Fibroblast of upper back skin (primary cell): ENCODE results near the gene CXXC5.
A peak's percentile ranks its signal among the peaks of the same experiment; 100 is the strongest.
"Not testable (repeated sequence)": the region's sequence is repeated elsewhere in the genome, so short reads cannot be mapped to it uniquely, and the experiment has no call there.

ENCODE experiments used
- DNase-seq: peaks from one replicate; pipeline ENCODE4 v3.0.0-alpha.2; 2013

The CXXC5 gene

DNA sequence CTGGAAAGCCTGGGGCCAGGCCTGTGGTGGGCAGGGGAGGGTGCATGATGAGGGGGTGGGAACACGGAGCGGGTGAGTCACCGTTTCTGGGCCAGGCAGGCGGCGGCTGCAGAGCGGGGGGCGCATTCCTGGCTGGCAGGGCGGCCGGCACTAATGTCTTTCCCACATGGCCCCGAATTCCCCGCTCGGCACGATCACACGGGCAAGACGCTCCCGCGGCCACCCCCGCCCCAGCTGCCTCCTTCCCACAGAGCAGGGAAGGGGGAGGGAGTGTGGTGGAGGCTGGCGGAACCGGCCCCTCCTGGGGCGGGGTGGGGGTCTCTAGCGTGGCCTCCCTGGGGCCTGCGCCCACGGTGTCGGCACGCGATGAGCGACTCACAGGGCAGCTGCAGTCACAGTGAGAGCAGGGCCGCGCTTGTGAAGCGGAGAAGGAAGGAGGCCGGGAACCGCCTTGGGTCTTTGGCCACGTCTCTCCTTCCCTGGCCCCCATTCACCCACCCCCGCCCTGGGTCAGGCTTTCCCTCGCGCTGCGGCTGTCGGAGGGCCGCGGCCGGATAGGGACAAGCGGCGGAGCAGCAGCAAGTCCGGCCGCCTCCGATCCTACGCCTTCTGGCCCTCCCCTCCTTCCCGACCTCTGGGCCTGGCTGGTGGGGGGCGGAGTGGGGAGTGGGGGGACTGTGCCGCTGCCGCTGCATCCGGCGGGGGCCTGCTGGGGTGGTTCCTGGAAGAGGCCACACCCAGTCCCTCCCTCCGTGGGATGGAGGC, 48.9 kb downstream of the CXXC5 start:
- peak; percentile 96 for DNase-seq

DNA sequence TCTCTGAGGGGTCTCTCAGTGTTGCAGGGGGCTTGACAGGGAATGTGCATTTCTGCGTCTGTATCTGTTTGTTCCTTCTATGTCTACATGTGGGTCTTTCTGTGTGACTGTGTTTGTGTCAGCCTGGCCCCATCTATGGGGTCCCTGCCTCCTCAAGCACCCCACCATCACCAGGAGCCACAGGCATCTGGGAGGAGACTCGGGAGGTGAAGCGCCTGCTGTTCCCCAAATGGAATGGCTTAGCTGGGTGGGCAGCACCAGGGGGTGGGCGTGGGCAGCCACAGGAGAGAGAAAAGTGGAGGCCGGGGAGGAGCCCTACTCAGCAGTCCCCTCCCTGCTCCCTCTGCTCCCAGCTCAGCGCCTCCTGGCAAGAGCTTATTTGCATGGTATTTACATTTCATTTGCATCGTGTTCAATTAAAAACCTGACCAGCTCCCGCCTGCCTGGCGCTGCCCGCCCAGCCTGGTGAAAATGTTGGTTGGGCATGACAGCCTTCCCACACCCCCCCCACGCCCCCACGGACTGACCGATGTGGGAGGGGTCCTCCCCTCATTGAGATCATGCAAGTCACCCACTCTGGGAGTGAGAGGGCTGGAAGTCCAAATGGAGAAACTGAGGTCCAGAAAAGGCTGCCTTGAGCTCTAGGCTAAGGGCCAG, 50.5 kb downstream of the CXXC5 start:
- DNase-seq, result peak; percentile 93

DNA sequence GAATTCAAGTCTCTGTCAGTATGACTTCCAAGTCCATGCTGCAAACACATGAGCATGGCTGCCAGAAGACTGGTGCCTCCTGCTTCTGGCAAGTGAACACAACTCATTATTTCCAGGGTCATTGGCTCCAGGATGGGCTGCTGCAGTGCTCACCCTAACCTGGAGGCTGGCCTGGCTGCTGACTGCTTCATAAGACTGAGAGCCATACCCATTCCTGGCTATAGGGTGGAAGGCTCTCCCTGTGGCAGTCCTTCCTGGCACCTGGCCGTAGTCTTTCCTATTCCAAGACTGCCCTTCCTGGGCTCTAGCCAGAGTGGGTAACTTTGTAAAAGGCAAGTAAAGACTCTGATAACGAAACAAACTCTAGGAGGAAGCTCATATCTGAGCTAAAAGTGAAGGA, 51.2 kb downstream of the CXXC5 start:
- no peak for DNase-seq

DNA sequence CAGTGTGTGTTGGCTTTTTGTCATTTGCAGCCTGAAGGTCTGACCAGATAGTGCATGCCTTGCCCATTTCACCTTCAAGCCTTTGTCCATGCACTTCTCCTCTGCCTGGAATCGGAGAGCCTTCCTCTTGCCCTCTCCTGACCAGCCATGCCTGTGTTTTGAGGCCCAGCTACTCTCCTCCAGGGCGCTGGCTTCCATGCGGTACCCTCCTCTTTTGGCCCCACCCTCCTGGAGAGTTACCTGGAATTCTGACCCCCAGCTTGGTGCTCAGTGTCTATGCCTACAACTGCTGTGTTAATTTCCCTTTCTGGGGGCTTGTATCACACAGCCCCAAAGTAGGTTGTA, 52.5 kb downstream of the CXXC5 start:
- no peak for DNase-seq

DNA sequence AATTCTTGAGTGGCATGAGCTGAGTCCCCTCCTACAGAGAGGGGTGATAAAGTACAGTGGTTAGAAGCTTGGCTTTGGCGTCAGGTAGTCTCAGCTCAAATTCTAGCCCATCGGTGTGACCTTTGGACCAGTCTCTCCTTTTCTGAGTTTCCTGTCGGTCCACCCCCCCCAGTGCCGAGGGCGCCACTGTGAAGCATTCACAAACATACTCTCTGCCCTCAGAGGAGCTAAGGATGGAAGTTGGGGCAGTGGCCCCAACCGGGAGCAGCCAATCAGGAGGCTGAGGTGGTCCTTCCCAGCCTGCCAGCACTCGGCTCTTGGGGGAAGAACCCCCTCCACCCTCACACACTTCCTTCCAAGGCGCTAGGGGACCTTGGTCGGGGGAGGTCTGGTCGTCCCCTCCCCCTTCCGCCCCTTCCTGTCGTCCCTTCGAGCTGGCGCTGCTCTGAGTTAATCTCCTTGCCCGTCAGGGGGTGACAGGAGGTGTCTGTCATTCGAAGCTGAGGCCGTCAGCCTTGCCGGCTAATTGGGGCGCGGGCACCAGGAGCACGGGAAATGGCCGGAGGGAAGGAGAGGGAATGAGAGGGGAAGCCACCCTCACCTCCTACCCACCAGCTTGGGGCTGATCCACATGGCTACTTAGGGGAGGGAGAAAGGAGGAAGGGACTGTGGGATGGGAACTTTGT, 53.0 kb downstream of the CXXC5 start:
- DNase-seq, result no peak

DNA sequence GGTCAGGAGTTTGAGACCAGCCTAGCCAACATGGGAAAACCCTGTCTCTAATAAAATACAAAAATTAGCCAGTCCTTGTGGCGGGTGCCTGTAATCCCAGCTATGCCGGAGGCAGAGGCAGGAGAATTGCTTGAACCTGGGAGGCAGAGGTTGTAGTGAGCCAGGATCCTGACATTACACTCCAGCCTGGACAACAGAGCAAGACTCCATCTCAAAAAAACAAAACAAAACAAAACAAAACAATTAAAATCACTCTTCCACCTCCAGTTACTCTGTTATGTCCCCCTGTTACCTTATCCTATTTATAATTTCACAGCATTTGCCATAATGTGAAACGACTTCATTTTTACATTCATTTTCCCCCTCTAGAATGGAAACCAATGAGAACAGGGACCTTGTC, 54.4 kb downstream of the CXXC5 start:
- no peak for DNase-seq

DNA sequence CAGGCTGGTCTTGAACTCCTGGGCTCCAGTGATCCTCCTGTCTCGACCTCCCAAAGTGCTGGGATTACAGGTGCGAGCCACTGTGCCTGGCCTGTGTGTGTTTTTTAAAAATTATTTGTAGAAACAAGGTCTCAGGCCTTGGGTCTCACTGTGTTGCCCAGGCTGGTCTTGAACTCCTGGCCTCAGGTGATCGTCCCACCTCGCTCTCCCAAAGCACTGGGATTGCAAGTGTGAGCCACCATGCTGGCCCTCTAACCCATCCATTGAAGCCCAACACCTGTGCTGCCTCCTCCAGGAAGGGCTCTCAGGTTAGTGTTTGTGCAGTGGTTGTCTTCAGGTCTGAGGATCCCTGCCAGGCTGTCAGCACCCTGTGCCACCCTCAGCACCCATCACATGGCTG, 56.6 kb downstream of the CXXC5 start:
- no peak for DNase-seq

DNA sequence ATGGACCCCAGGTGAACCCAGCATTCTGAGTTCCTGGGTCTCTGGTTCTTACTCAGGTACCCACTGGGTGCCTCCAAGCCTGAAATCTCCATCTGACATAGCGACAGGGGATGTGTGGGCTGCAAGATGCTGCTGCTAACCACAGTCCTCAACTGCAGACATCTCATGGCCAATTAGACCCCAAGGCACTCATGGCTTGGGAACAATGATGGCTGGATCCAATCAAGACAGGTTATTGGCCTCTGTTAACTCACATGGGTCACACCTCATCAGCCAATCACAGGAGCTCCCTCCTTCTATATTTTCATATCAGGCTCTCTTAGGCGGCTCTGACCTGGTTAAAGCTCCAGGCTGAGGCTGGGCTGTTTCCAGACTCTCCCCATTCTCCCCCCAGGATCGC, 57.0 kb downstream of the CXXC5 start:
- no peak for DNase-seq

DNA sequence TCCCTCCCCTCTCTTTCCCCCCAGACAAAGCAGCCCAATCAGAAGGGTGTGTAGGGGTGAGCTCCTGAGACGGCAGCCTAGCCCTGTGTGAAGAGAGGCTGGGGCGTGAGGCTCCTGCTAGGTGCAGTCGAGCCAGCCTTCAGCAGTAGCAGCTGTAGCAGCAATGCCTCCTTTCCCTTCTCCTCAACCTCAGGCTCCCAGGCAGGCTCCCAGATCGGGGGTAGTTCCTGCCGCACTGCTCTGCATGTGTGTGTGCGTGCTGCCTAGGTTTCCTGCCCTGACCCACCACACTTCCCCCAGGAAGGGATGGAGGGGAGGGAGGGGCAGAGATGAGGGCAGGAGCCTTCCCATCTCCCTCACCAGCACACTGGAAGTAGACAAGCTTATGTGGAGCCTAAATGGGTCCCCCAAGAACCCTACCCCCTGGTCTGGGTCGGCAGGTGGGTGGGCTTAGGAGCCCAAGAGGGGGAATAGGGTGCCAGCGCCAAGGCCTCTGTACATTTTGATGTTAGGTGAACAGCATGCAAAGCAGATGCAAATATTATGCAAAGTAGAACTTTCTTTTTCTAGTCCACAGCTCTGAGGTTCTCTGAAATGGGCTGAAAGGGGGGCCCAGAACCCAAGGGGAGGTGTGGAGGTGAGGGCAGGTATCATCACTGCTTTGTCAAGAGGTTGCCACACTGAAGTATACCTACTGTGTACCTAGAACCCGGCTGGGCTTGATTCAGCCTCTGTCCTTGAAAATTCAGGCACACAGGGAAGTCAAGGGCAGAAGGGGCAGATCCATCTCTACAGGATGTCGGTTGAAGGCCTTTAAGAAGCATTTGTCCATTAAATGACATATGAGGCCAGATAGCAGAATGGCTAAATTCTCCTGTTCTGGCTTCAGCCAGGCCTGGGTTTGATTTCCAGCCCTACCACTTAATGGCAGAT, 57.8 kb downstream of the CXXC5 start:
- no peak for DNase-seq

DNA sequence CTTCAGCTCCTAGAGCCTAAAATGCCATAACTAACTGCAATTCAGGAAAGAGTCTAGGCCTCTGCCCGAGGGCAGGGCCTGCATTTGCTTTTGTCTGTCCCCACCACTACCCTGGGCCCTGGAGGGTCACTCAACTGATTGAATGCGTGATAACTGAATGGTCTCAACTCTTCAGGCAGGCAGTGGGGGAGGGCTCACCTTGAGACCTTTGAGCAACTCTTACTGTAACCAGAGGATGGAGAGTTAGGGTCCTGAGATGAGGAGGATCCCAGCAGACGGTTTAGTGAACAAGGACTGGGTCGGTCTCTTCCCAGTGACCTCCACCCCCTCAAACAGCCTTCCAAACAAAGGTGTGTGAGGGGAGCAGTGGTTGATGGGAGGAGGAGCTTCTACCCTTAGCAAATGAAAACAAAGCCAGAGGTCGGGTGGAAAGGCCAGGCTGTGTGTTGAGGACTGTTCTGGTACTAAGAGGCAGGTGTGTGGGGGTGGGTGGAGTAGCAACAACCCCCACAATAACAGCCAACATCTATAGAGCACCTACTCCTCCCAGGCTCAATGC, 59.4 kb downstream of the CXXC5 start:
- no peak for DNase-seq

DNA sequence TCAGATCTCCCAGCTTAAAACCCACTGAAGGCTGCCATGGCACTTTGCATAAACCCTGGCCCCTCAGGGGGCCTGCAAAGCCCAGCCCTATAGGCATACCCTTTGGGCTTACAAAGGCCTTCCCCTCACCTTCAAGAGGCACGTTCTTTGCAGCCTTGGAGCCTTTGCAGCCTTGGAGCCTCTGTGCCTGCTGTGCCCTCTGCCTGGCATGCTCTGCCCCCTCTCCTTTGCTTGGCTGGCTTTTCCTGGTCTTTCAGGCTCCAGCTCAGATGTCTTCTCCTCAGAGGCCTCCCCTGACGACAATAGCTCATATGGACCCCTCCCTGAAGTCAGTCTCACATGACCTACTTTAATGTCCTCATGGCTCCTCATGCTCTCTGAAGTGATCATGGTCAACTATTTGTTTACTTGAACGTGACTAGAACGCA, 60.3 kb downstream of the CXXC5 start:
- DNase-seq, result no peak

DNA sequence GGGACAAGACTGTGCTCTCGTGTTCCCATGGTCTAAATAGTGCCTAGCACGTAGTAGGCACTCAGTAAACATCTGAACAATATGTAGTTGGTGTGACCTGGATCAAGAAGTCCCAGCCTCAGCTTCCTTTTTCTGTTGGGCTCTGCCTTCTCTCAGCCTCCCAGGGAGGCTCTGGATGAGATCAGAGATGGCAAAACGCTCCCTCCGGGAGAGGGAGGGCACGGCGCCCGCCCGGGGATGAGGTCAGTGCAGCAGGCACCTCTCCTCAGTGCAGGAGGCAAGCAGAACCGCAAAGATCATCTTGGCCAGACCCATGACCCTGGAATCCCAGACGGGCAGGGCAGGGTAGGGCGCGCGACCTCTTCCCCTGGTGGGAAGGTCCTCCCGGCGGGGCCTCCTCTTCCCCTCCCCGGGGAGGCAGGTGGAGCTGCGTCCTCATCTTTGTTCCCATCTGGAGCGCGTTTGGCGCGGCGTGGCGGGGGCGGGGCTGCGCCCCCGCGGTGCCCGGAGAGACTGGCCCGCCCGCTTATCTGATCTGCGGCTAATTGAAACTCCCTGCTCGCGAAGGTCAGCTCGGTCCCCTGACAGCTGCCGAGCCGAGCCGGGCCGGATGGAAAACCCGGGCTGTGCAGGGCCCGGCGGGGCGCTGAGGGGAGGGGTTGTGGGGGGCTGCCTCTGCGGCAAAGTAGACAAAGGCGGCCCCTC, 60.9 kb downstream of the CXXC5 start:
- peak; percentile 54 for DNase-seq

DNA sequence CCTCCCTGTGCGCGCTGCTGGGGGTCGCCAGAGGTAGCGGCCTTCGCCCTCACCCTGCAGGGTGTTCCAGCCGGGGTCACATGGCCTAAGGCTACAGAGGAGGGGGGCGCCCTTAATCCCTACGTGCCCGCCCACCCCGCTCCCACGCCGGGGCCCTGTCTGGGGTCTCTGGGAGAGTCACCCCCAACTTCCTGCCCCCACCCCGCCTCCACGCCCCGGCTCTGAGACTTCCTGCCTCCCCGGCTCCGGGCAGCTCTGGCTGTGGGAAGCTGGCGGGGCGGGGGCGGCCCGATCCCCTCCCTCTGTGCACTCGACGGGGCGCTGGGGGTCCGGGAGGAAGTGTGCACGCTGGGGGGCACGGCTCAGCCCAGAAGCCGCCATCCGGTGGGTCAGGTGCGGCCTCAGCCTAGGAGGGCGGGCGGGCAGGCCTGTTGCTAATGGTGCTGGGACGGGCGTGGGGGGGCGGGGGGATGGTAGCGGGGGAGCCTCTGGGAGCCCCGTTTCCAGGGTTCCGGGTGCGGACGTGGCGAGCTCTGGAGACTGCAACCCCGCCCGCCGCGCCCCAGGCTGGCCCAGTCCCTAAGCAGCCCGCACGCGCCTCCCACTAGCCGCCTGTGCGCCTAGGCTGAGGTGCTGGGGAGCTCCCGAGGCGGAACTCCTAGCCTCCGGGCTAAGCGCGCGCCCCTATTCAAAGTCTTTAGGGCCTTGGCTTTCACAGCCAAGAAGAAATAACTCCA, 61.6 kb downstream of the CXXC5 start:
- DNase-seq, result peak; percentile 46

DNA sequence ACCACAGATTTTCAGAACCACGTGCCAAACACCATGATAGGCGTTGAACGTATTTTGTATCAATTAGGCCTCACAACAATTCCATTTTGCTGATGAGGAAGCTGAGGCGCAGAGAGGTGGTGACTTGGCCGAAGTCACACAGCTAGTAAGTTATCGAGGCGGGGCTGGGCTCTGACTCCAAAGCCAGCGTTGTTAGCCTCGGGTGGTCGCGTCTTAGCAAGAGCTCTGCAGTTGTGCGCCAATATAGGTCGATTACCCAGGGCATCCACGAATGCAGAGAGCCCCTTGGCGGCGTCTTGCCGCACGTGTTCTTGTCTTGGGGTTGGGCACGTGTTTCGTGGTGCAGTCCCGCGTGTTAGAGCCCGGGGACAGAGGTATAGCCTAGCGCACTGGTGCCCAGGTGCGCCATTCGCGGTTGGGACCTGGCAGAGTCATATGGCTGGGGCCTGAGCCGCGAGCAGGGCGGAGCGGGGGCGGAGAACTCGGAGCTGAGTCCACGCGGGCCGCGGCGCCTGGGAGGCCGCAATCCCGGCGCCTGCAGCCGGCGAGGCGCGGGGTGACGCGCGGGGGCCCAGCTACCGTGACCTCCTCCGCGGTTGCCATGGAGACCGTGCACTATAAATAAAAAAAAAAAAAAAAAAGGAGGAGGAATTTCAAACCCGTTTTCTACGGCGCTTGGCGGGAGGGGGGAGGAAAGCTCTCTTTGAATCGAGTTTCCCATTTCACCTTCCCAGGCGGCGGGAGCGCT, 62.3 kb downstream of the CXXC5 start:
- peak; percentile 58 for DNase-seq

DNA sequence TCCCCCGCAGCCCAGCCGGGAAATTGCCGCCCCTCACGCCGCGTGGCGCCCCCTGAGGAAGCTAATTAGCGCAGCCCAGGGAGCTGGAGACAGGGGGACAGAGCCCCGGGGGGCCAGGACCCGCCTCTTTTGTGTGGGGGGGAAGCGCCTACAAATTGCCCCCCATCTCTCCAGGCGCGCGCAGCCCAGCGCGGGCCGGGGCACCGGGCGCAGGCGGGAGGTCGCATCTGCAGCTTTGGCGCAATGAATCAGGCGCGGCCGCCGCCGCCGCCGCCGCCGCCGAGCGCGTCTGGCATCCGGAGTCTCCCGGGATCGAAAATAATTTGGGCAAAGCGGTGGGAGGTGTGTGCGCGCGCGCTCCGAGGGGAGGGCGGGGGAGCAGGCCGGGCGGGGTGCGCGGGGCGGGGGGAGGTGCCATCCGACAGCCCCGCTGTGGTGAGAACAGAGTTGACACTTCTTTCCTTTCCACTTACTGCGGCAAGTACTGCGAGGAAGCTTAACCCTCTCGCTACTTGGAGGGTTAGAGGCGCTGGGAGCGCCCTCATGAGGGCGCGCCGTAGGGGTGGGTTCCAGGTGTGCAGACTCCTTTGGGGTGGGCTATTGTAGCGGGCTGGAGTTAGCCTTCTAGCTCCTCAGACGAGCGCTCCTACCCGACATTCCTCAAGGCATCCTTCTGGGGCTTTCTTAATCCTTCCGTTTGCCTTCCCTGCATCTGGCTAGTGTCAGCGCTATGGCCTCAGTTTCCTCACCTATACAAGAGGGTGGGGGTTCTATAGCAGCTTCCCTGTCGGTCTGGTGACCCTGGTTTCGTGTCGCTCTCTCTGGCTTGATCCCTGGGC, 63.1 kb downstream of the CXXC5 start:
- DNase-seq, result peak; percentile 53

DNA sequence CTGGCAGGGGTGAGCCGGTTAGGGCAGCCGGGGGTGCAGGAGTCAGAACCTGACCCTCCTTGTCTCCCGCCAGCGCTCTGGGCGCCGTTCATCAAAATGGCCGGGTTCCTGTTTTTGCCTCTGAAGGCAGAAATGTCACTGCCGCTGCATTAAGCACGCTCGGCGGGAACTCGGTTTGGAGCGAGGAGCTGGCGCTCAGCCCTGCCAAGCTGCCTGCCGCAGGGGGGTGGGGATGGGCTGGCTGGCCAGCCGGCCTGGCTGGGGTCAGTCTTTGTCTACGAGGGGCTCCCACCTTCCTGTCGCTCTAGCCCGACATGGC, 63.7 kb downstream of the CXXC5 start:
- DNase-seq, result no peak

DNA sequence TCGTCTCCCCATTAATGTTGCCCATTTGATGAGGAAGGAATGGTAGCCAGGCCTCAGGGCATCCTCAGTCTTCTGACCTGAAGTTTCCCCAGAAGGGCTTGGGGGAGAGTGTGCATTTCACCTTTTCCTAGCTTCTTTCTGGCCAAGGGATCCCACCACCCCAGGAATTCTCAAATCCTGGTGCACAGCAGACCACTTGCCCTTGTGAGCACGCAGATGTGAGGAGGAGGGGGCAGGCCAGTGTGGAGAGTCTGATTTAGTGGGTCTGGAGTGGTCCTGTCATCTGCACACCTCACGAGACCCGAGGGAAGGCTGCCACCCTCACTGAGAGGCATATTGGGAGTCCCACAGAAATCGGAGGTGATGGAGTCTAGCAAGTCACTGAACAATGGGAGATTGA, 64.3 kb downstream of the CXXC5 start:
- DNase-seq, result no peak

DNA sequence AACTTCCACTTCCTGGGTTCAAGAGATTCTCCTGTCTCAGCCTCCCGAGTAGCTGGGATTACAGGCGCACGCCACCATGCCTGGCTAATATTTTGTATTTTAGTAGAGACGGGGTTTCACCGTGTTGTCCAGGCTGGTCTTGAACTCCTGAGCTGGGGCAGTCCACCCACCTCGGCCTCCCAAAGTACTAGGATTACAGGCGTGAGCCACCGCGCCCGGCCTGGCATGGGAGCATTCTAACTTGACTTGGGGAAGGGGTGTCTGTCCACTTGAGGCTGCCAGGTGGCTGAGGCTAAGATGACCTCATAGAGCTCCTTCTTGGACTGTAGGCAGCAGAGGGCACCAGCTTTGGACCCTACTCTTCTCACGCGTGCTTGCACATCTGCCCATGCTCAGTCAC, 65.7 kb downstream of the CXXC5 start:
- not testable (repeated sequence) for DNase-seq

DNA sequence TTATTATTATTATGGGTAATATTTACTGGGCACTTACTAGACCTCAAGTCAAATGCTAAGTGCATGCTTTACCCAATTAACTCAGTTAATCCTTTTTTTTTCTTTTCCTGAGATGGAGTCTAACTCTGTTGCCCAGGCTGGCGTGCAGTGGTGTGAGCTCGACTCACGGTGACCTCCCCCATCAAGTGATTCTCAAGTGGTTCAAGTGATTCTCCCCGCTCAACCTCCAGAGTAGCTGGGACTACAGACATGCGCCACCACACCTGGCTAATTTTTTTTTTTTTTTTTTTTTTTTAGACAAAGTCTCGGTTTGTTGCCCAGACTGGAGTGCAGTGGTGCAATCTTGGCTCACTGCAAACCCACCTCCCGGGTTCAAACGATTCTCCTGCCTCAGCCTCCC, 69.1 kb downstream of the CXXC5 start:
- no peak for DNase-seq

DNA sequence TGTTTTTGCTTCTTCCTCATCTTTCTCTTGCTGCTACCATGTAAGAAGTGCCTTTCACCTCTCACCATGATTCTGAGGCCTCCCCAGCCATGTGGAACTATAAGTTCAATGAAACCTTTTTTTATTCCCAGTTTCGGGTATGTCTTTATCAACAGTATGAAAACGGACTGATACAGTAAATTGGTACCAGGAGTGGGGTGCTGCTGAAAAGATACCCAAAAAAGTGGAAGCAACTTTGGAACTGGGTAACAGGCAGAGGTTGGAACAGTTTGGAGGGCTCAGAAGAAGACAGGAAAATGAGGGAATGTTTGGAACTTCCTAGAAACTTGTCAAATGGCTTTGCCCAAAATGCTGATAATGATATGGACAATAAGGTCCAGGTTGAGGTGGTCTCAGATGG, 70.3 kb downstream of the CXXC5 start:
- not testable (repeated sequence) for DNase-seq
